SK-N-SH treated with all-trans-retinoic acid at 6 μM for 48 hours (cell line): ENCODE data around the gene NPIPB8.
"Not testable (repeated sequence)": the region's sequence is repeated elsewhere in the genome, so short reads cannot be mapped to it uniquely, and the experiment has no call there.

Source experiments
- ARNTL ChIP-seq: fragments of 450-650 bp; formaldehyde crosslinking; IDR thresholded peaks from 2 replicates; pipeline ENCODE4 v1.5.0; 2020; ENCODE audit warnings: low read depth, mild to moderate bottlenecking, moderate library complexity, borderline replicate concordance
- BACH2 ChIP-seq: fragments of 250-450 bp; sonication (Bioruptor Pico); IDR thresholded peaks from 2 replicates; pipeline ENCODE4 v1.9.0; 2021; ENCODE audit warnings: mild to moderate bottlenecking, borderline replicate concordance
- CREB5 ChIP-seq: fragments of 250-450 bp; sonication (Bioruptor Pico); IDR thresholded peaks from 2 replicates; pipeline ENCODE4 v1.5.1; 2020; ENCODE audit warnings: low read depth, mild to moderate bottlenecking, moderate library complexity
- CSRNP3 ChIP-seq: fragments of 250-450 bp; sonication (Bioruptor Pico); IDR thresholded peaks from 2 replicates; pipeline ENCODE4 v1.5.1; 2021; ENCODE audit warnings: mild to moderate bottlenecking, moderate library complexity
- GLIS3 ChIP-seq: fragments of 250-450 bp; sonication (Bioruptor Pico); IDR thresholded peaks from 2 replicates; pipeline ENCODE4 v1.5.0; 2020; ENCODE audit warnings: mild to moderate bottlenecking, moderate library complexity
- PPARA ChIP-seq: fragments of 250-450 bp; sonication (Bioruptor Pico); IDR thresholded peaks from 2 replicates; pipeline ENCODE4 v1.5.0; 2020; ENCODE audit warnings: mild to moderate bottlenecking, borderline replicate concordance
- ZFP3 ChIP-seq: fragments of 250-450 bp; sonication (Bioruptor Pico); IDR thresholded peaks from 2 replicates; pipeline ENCODE4 v1.5.0; 2020; ENCODE audit warnings: mild to moderate bottlenecking, moderate library complexity
- TF ChIP-seq, protein P1 (sequence below): fragments of 250-450 bp; sonication (Bioruptor Pico); IDR thresholded peaks from 2 replicates; pipeline ENCODE4 v1.8.0; 2020; ENCODE audit warnings: mild to moderate bottlenecking, moderate library complexity, borderline replicate concordance
- TF ChIP-seq, protein P2 (sequence below): fragments of 250-450 bp; sonication (Bioruptor Pico); IDR thresholded peaks from 2 replicates; pipeline ENCODE4 v1.8.0; 2021; ENCODE audit warnings: low read depth, mild to moderate bottlenecking, moderate library complexity, borderline replicate concordance

DNA sequence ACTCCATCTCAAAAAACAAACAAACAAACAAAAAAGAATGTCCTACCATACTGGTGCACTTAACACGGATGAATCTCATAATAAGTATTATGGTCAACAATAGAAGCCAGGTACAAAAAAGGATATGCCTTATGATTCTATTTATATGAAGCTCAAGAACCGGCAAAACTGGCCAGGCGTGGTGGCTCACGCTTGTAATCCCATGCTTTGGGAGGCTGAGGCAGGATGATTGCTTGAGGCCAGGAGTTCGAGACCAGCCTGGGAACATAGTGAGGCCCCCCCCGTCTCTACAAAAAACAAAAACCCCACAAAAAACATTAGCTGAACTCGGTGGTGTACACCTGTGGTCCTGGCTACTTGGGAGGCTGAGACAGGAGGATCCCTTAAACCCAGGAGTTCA lies 66.4 kb downstream of the NPIPB8 start:
- not testable (repeated sequence) for TF ChIP-seq CSRNP3 (CRISPR knock-in tag); ARNTL (CRISPR knock-in tag); ZFP3; BACH2; CREB5 (CRISPR knock-in tag); GLIS3 (CRISPR knock-in tag); PPARA (CRISPR knock-in tag)
- TF ChIP-seq, protein P1, sequence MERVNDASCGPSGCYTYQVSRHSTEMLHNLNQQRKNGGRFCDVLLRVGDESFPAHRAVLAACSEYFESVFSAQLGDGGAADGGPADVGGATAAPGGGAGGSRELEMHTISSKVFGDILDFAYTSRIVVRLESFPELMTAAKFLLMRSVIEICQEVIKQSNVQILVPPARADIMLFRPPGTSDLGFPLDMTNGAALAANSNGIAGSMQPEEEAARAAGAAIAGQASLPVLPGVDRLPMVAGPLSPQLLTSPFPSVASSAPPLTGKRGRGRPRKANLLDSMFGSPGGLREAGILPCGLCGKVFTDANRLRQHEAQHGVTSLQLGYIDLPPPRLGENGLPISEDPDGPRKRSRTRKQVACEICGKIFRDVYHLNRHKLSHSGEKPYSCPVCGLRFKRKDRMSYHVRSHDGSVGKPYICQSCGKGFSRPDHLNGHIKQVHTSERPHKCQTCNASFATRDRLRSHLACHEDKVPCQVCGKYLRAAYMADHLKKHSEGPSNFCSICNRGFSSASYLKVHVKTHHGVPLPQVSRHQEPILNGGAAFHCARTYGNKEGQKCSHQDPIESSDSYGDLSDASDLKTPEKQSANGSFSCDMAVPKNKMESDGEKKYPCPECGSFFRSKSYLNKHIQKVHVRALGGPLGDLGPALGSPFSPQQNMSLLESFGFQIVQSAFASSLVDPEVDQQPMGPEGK (CRISPR knock-in tag): not testable (repeated sequence)
- TF ChIP-seq, protein P2, sequence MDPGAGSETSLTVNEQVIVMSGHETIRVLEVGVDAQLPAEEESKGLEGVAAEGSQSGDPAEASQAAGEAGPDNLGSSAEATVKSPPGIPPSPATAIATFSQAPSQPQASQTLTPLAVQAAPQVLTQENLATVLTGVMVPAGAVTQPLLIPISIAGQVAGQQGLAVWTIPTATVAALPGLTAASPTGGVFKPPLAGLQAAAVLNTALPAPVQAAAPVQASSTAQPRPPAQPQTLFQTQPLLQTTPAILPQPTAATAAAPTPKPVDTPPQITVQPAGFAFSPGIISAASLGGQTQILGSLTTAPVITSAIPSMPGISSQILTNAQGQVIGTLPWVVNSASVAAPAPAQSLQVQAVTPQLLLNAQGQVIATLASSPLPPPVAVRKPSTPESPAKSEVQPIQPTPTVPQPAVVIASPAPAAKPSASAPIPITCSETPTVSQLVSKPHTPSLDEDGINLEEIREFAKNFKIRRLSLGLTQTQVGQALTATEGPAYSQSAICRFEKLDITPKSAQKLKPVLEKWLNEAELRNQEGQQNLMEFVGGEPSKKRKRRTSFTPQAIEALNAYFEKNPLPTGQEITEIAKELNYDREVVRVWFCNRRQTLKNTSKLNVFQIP (CRISPR knock-in tag): not testable (repeated sequence)
